ENCODE measurements around the gene EP400. TPM values are rescaled to one million over a fixed set of nuclear protein-coding genes. Genes with fewer than 3 reads are reported as not detected.

Gene EP400
- total RNA-seq, 1 experiment from 2014 or later, result 61.7 TPM

- no peak overlapping the region for H2BK5ac ChIP-seq (ENCODE audit: insufficient read length, low read length)
- H4K20me1 ChIP-seq (ENCODE audit: control insufficient read depth, insufficient read depth, insufficient read length), result no peaks in the 10 kb centered on the region
- no peak overlapping the region for H4K91ac ChIP-seq (ENCODE audit: insufficient read length, low read depth, low read length)
- H3K4me1 ChIP-seq (ENCODE audit: insufficient read depth, low read length), result no peaks in the 10 kb centered on the region
- Mint-ChIP-seq H3K27me3 (ENCODE audit: low read depth) (no peaks in the 10 kb centered on the region), H3K9me3 (no peaks in the 10 kb centered on the region), H3K27ac (no peak overlapping the region), H3K36me3 (ENCODE audit: insufficient read depth in 1 of 3, low read depth in 3 of 3) (peaks cover 12 to 41% (median 36%) of the 10 kb centered on the region in 3 experiments; a peak in 6 of 7 replicates), H3K4me3 (no peak overlapping the region), H3K4me1 (0 out of 4 replicates have a peak, but pooled peaks cover 0 to 5% of the 10 kb centered on the region in 2 experiments)
- no peak overlapping the region for H3K18ac ChIP-seq (ENCODE audit: insufficient read length, low read depth, low read length)
- no peak overlapping the region for H3K14ac ChIP-seq (ENCODE audit: insufficient read depth, low read length)
- no peak overlapping the region for H3K4me2 ChIP-seq (ENCODE audit: insufficient read depth, insufficient read length, low read length)
- no peaks in the 10 kb centered on the region for H3K9me3 ChIP-seq (ENCODE audit: control insufficient read depth, low read depth, low read length)
- no peak overlapping the region for H2BK15ac ChIP-seq (ENCODE audit: low read depth, low read length)
- H2BK12ac ChIP-seq (ENCODE audit: insufficient read length, low read depth, low read length), result no peak overlapping the region
- no peak overlapping the region for H4K8ac ChIP-seq (replicated peaks; ENCODE audit: insufficient read length, low read depth, low read length)
- no peak overlapping the region for H2AK5ac ChIP-seq (ENCODE audit: insufficient read length, low read length)
- no peaks in the 10 kb centered on the region for H3K23me2 ChIP-seq (ENCODE audit: insufficient read length, low read depth, low read length, poor library complexity, severe bottlenecking)
- H3K23ac ChIP-seq (ENCODE audit: insufficient read length, low read depth, low read length), result no peak overlapping the region
- no peak overlapping the region for H2BK20ac ChIP-seq (ENCODE audit: low read depth, low read length, poor library complexity, severe bottlenecking)
- H3K56ac ChIP-seq (ENCODE audit: insufficient read length, low read depth, low read length), result no peak overlapping the region
- H3K79me2 ChIP-seq (ENCODE audit: insufficient read depth, low read length), result no peaks in the 10 kb centered on the region
- no peak overlapping the region for H3K27ac ChIP-seq (ENCODE audit: insufficient read length, low read depth, low read length)
- no peak overlapping the region for H3T11ph ChIP-seq (ENCODE audit: low read length)
- no peak overlapping the region for H2AFZ ChIP-seq (ENCODE audit: low read length)
- no peak overlapping the region for H4K5ac ChIP-seq (ENCODE audit: insufficient read length, low read depth, low read length)
- no peak overlapping the region for H2BK120ac ChIP-seq (ENCODE audit: low read depth, low read length, poor library complexity, severe bottlenecking)
- no peak overlapping the region for H3K9ac ChIP-seq (ENCODE audit: extremely low read depth, insufficient read length, low read length)
- WGBS (ENCODE audit: extremely low coverage, insufficient read length, low lambda C conversion rate), result no CpG with 5 or more reads among the region's 26 CpGs
- DNase-seq, result no peak
- no peaks in the 10 kb centered on the region for H3K79me1 ChIP-seq (ENCODE audit: insufficient read depth, low read depth, low read length, poor library complexity, severe bottlenecking)
- H3K4ac ChIP-seq (ENCODE audit: low read depth, low read length), result no peak overlapping the region
- no peak for TF ChIP-seq CTCF (conservative IDR thresholded peaks at IDR 0.05)
- no peaks in the 10 kb centered on the region for H3K27me3 ChIP-seq (ENCODE audit: insufficient read depth, low read length)
Measured at GRCh38 chr12:131909752-131910219, 40.0 kb upstream of the EP400 start.
